Measurements from ENCODE around the gene SMIM45.

DNA sequence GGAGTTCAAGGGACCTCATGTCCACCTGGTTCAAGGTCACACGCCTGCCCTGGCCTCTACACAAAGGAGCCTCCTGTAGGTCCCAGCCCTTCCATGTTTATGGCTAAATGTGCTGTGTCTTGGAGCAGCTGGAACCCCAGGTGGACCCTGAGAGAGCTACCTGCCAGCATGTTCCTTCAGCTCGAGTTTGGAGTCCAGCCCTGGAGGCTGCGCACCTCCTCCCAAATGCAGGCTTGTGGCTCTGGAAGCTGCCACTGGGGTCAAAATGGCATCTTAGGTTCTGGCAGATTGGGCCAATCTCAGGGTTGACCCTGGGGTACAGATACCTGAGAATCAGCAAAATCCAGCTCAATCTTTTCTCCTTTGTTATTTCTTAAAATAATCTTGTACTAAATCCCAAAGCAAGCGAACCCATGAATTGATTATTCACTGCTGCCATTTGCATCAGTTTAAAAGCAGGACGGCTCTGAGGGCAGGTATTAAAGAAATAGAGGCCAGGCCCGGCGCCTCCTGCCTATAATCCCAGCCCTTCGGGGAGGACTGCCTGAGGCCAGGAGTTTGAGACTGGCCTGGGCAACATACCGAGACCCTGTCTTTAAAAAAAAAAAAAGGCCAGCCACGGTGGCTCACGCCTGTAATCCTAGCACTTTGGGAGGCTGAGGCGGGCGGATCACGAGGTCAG is 28.2 kb upstream of the SMIM45 start:
- TF ChIP-seq, protein P1, sequence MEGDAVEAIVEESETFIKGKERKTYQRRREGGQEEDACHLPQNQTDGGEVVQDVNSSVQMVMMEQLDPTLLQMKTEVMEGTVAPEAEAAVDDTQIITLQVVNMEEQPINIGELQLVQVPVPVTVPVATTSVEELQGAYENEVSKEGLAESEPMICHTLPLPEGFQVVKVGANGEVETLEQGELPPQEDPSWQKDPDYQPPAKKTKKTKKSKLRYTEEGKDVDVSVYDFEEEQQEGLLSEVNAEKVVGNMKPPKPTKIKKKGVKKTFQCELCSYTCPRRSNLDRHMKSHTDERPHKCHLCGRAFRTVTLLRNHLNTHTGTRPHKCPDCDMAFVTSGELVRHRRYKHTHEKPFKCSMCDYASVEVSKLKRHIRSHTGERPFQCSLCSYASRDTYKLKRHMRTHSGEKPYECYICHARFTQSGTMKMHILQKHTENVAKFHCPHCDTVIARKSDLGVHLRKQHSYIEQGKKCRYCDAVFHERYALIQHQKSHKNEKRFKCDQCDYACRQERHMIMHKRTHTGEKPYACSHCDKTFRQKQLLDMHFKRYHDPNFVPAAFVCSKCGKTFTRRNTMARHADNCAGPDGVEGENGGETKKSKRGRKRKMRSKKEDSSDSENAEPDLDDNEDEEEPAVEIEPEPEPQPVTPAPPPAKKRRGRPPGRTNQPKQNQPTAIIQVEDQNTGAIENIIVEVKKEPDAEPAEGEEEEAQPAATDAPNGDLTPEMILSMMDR (IDR thresholded peaks at IDR 0.05) = no peak
- no peak for TF ChIP-seq POLR2A (IDR thresholded peaks at IDR 0.05)

Measured in esophagus squamous epithelium (tissue), 4 donors.